CD4-positive, alpha-beta T cell treated with Interleukin-21 for 1 hour (primary cell): ENCODE data around the gene SFMBT2.
"Not testable (repeated sequence)": the region's sequence is repeated elsewhere in the genome, so short reads cannot be mapped to it uniquely, and the experiment has no call there.

ENCODE experiments used
- DNase-seq: peaks from one replicate; pipeline ENCODE4 v3.0.0-alpha.2; 2020

The SFMBT2 gene

DNA sequence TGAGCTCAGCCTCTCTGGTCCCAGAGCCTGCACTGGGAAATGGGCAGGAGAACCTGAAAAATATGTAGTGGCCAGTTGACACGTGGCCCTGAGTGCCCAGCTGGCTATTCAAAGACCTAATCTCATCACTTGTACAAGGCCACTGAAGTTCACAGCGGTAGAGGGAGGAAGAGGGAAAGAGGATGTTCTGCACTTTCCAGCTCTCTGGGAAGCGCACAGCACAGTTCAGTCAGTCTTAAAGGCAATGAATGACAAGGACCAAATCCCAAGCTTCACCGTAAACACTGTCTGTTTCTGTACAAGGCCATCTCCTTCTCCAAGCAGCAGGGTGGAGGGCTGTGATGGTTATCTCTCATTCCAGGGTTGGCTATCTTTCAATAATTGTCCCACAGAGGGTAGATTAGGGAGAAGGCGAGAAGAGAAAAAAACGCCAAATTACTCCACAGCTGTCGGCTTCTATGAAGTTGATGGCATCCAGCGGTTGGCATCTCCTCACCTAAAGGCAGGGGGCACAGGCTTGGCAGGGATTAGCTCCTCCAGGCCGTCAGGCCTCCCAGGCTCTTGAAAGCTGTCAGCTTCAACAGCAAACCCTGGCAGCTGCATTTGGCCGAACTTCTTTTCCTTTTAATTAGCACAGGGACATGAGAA is 10.6 kb downstream of the SFMBT2 start:
- no peak for DNase-seq

GRCh38 chr10:7399533-7399932 is 11.3 kb downstream of the SFMBT2 start:
- DNase-seq = no peak

- DNase-seq = no peak
These were observed 13.5 kb downstream of the SFMBT2 start for GRCh38 chr10:7397049-7398035.

GRCh38 chr10:7392301-7392700 is 18.5 kb downstream of the SFMBT2 start:
- not testable (repeated sequence) for DNase-seq

DNA sequence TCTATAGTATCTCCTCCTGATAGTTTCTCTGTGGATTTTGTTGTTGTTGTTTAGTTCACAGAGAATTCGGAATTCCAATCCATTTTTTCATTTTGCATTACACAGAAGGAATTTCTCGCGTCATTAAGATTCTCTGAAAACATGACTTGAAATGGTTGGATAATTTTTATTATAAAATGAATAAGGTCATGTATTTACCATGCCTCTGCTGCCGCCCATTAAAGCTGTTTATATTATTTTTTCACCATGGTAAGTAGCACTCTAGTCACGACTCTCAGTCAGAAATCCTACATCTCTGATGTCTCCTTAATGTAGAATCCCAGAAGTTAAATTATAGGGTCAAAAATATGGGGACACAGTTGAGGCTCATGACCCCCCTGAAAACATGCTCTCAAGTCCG is 19.1 kb downstream of the SFMBT2 start:
- DNase-seq = no peak

GRCh38 chr10:7390689-7391110 is 20.1 kb downstream of the SFMBT2 start:
- not testable (repeated sequence) for DNase-seq

- DNase-seq = no peak
These were observed 21.0 kb downstream of the SFMBT2 start for GRCh38 chr10:7389844-7390243.

GRCh38 chr10:7389346-7389745 is 21.5 kb downstream of the SFMBT2 start:
- no peak for DNase-seq

GRCh38 chr10:7388602-7389001 is 22.2 kb downstream of the SFMBT2 start:
- DNase-seq = peak; percentile 37

GRCh38 chr10:7388149-7388548 is 22.7 kb downstream of the SFMBT2 start:
- not testable (repeated sequence) for DNase-seq

DNA sequence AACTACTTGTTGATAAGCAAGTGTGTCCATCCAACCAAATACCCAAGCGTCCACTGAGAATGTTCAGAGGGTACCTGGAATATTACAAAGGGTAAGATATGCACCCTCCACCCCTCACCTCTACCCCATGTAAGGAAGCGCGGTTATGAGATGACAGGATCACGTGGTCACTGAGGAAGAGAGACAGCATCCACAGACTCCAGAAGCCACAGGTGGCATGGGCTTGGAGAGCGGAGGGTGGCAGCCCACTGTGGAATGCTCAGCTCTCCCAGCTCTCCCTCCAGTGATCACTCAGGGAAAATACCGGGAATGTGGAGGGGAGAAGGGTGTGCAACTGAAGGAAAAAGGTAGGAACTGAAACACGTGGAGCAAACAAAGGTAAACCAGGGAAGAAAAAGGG is 25.7 kb downstream of the SFMBT2 start:
- no peak for DNase-seq

- DNase-seq = no peak
These were observed 27.4 kb downstream of the SFMBT2 start for GRCh38 chr10:7383442-7383841.

DNA sequence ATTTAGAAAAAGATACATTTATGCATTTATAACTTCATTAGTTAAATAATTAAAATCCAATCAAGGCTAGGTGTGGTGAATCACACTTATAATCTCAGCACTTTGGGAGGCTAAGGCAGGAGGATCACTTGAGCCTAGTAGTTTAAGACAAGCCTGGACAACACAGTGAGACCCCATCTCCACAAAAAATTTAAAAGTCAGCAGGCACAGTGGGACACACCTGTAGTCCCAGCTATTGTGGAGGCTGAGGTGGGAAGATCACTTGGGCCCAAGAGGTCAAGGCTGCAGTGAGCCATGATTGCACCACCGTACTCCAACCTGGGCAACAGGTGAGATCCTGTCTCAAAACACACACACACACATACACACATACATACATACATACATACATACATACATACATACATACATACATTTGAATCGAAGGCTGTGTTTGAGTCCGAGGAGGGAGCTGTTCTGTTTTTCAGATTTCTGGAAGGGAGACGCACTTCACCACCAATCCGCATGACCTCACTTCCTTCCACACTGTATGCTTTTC is 30.1 kb downstream of the SFMBT2 start:
- DNase-seq = no peak

DNA sequence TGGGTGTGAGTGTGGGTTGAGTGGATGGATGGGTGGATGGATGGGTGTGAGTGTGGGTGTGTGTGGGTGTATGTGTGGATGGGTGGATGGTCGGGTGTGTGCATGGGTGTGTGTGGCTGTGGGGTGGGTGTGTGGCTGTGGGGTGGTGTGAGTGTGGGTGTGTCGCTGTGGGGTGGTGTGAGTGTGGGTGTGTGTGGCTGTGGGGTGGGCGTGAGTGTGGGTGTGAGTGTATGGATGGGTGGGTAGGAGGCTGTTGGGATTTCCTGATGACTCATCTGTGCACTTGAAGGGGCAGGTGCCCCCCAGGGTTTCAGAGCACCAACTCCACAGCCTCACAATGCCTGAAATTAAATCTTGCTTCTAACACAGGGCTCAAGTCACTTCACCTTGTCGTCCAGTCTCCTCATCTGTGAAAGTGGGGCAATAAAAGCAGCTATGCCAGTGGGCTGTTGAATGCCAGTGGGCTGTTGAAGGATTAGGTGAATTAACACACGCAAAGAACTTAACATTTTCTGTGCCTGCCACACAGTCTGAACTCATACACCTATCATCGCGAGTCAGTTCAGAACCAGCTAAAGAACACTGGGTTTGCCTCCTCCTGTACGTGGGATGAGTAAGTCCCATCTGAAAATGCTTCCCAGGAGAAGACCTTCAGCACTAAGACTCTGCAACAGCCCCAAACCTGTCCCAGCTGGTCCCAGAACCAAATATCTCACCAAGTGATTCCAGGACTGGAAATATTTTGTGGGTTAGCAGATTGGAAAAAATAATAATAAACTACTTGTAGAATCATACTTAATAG is 32.0 kb downstream of the SFMBT2 start:
- DNase-seq = peak; percentile 9

DNA sequence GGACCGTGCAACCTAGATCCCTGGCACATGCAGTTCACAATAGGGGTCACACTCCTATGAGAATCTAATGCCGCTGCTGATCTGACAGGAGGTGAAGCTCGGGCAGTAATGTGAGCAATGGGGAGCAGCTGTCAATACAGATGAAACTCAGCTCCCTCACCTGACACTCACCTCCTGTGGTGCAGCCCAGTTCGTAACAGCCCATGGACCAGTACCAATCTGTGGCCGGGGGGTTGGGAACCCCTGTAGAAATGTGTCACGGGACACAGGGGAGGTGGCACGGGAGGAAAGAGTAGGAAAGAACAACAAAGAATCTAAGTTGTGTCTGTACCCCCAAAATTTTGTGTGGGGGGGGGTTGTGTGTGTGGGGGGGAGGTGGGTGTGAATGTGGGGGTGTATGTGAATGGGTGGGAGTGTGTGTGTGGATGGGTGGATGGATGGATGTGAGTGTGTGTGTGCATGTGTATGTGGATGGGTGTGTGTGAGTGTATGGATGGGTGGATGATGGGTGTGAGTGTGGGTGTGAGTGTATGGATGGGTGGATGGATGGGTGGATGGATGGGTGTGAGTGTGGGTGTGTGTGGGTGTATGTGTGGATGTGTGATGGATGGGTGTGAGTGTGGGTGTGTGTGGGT is 33.1 kb downstream of the SFMBT2 start:
- no peak for DNase-seq

- DNase-seq = no peak
These were observed 36.0 kb downstream of the SFMBT2 start for GRCh38 chr10:7374795-7375194.

- no peak for DNase-seq
These were observed 37.8 kb downstream of the SFMBT2 start for GRCh38 chr10:7373039-7373438.

- no peak for DNase-seq
These were observed 38.3 kb downstream of the SFMBT2 start for GRCh38 chr10:7372504-7372903.

GRCh38 chr10:7370511-7370910 is 40.3 kb downstream of the SFMBT2 start:
- DNase-seq = no peak

- DNase-seq = no peak
These were observed 45.6 kb downstream of the SFMBT2 start for GRCh38 chr10:7365027-7365745.

GRCh38 chr10:7364474-7364873 is 46.4 kb downstream of the SFMBT2 start:
- DNase-seq = no peak

- DNase-seq = no peak
These were observed 47.1 kb downstream of the SFMBT2 start for GRCh38 chr10:7363700-7364099.
